Measurements from ENCODE around the gene FAM228B.
A peak's percentile ranks its signal among the peaks of the same experiment; 100 is the strongest.
"Not testable (repeated sequence)": the region's sequence is repeated elsewhere in the genome, so short reads cannot be mapped to it uniquely, and the experiment has no call there.

FAM228B gene

GRCh38 chr2:24104110-24104650 lies 19.1 kb upstream of the FAM228B start:
- DNase-seq: no peak

DNA sequence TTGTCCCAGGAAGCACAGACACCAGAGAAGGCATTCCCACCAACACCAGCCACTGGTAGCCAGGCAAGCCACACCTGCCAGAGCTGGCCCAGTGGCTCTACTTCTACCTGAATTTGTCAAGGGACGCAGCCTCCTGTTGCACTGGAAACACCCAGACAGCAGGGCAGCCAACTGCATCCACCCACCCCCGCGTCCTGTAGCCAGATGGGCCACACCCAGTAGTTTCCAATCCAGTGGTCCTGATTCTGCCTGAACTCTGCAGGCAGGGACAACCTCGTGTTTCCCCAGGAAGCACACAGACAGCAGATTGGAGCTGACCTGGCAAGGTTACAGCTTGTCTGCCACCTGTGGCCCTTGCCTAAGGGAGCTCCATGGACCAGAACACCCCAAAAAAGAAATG lies 18.4 kb upstream of the FAM228B start:
- DNase-seq: no peak

GRCh38 chr2:24105816-24106215 lies 17.5 kb upstream of the FAM228B start:
- peak; percentile 43 for DNase-seq

GRCh38 chr2:24106786-24107185 lies 16.5 kb upstream of the FAM228B start:
- DNase-seq: no peak

DNA sequence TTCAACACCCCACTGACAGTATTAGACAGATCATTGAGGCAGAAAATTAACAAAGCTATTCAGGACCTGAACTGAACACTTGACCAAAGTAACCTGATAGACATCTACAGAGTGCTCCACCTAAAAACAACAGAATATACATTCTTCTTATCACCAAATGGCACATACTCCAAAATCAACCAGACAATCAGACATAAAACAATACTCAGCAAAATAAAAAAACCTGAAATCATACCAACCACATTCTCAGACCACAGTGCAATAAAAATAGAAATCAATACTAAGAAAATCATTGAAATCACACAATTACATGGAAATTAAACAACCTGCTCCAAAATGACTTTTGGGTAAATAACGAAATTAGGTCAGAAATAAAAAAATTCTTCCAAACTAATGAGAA lies 15.9 kb upstream of the FAM228B start:
- DNase-seq: no peak

DNA sequence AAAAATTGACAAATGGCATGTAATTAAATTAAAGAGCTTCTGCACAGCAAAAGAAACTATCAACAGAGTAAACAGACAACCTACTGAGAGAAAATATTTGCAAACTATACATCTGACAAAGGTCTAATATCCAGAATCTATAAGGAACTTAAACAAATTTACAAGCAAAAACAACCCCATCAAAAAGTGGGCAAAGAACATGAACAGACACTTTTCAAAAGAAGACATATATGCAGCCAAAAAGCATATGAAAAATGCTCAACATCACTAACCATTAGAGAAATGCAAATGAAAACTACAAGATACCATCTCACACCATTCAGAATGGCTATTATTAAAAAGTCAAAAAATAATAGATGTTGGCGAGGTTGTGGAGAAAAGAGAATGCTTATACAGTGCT lies 13.8 kb upstream of the FAM228B start:
- DNase-seq: not testable (repeated sequence)

GRCh38 chr2:24110660-24111303 lies 12.5 kb upstream of the FAM228B start:
- no peak for DNase-seq

DNA sequence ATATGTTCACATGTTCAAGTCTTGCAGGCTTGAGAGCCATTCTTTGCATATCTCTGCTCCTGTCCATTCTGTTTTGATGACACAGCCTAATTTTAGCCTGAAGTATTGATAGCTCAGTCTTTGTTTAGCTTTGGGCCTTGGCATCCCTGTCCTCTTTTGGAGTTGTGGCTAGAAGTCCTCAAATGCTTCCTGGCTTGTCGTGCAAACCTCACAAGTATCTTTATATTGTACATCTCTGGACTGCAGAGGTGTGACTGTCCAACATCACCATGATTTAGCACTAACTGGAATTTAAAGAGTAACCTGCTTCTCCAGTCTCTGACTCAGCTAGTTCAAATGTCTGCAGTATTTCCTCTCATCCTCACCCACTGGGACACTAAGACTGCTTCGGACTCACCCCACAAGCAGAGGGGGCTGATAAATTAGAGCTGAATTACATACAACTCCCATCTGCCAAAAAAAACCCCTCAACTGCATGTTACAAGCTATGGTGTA lies 11.8 kb upstream of the FAM228B start:
- peak; percentile 59 for DNase-seq

- DNase-seq: peak; percentile 96
These were observed 8.2 kb upstream of the FAM228B start for GRCh38 chr2:24115057-24115456.

GRCh38 chr2:24117902-24118301 lies 5.4 kb upstream of the FAM228B start:
- DNase-seq: no peak

GRCh38 chr2:24121066-24121465 lies 2.2 kb upstream of the FAM228B start:
- no peak for DNase-seq

- DNase-seq: no peak
These were observed 1.8 kb upstream of the FAM228B start for GRCh38 chr2:24121469-24121868.

DNA sequence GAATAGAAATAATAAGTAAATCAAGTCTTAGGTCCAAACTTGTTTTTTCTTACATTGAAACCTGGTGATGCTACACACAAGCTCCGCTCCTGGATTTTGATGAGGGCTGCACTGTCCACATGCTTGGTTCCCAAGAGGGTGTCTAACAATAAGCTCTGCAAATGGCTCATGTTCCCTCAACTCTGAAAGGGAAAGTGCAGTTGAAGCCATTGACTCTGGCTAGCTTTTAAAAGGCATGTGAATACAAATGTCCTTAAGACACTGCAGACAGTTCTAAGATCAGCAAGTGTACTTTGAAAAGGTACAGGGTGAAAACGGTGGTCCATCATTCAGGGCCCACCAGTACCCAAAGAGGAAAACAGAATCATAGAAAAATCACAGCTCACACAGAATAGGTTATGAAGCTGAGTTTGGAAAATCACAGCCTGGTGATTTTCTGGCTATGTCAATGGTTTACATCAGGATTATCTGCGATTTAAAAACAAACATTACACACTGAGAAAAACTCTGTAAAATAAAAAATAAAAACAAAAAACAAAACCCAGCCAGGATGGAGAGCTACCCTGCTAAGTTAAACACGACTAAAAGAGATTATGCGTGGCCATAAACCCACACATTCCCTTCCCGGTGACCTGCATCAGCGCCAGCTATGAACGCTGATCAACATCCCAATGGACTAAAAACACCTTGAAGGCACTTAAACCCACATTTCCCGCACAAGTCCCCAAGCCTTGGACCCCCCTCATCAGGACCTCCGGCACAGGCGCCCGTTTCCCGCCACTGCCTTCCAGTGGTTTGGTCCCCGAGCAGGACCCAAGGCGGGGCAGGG lies 689 bp upstream of the FAM228B start:
- DNase-seq: no peak

GRCh38 chr2:24123922-24124580 lies 782 bp downstream of the FAM228B start:
- no peak for DNase-seq

- no peak for DNase-seq
These were observed 2.7 kb downstream of the FAM228B start for GRCh38 chr2:24125956-24126355.

DNA sequence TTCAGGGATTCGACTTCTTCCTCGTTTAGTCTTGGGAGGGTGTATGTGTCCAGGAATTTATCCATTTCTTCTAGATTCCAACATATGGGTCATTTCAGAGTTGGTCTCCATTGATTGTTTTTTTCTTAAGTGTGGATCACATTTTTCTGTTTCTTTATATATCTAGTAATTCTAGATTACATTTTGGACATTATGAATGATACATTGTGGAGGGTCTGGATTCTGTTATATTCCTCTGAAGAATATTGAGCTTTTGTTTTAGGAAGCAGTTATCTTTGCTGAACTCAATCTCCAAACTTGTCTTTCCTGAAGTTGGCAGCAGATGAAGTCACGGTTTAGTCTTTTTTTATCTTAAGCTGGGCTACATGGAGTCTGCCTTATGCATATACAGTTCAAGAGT lies 9.3 kb downstream of the FAM228B start:
- no peak for DNase-seq

GRCh38 chr2:24140305-24140704 lies 17.0 kb downstream of the FAM228B start:
- DNase-seq: not testable (repeated sequence)

DNA sequence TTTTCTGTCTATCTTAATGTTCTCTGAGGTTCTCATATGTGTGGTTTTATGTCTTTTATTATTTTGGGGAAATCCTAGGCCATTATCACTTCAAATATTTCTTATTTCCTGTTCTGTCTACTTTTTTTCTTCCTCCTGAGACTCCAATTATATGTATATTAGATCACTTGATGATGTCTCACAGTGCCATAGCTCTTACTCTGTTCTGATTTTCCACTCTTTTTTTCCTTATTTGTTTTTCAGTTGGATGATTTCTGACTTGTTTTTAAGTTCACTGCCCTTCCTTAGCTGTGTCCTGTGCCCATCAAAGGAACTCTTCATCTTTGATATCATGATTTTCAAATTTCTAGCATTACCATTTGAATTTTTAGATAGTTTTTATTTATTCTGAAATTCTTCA lies 24.1 kb downstream of the FAM228B start:
- no peak for DNase-seq

DNA sequence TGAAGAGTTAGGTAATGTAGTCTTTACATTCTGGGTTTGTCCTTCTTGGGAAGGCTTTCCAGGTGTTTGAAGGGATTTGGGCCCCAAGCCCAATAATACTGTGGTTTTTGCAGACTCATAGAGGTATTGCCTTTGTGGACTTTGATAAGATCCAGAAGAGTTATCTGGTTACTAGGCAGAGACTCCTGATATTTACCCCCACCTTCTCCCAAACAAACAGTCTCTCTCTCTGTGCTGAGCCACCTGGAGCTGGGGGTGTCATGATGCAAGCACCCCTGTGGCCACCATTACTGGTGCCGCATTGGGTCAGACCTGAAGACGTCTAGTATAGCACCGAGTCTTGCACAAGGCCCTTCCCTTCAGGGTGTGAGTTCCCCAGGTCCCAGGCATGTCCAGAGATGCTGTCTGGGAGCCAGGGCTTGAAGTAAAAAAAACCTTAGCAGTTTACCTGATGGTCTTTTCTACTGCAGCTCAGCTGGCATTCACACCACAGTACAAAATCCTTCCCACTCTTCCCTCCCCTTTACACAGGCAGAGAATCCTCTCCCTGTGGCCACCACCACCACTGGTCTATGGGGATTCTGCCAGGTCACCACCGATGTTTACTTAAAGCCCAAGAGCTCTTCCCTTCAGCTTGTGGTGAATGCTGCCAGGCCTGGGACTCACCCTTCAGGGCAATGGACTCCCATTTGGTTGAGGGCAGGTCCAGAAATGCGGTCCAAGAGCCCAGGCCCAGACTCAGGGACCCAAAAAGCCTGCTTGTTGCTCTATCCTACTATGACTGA lies 29.3 kb downstream of the FAM228B start:
- no peak for DNase-seq

DNA sequence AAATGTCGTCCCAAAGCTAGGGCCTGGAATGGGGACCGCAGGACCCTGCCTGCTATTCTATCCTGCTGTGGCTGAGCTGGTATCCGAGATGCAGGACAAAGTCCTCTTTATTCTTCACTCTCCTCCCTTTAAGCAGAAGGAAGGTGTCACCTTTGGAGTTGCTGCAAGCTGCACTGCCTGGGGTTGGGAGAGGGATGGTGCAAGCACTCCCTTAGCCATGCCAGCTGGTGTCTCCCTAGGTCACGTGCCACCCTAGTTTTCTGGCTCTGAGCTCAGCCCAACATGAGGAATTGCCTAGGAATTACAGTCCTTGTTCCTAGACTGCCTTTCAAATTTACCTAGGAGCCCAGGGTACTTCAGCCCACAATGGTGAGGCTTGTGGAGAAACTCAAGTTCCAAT lies 30.2 kb downstream of the FAM228B start:
- DNase-seq: no peak

- no peak for DNase-seq
These were observed 34.9 kb downstream of the FAM228B start for GRCh38 chr2:24158131-24158530.

- no peak for DNase-seq
These were observed 36.4 kb downstream of the FAM228B start for GRCh38 chr2:24159708-24160107.

DNA sequence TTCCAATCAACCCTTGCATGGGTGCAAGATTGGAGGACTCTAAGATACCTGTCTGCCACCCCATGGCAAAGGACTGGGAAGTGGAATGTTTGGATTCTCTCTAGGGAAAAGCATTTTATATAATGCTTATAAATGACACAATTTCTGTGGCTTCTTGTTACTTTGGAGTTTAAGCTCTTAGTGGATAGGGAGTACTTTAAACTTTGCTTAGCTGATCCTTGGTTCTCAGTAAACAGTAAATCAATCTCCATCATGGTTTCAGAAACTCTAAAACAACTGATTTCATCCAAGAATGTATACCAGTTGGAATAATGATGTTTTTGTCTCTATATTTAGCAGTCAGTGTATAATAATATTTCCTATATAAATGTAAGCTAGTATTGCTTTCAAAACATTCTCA lies 37.5 kb downstream of the FAM228B start:
- DNase-seq: no peak

Data from NCI-H226 (cell line).